Nucleus accumbens (tissue), 56 donors: Measurements from ENCODE around the gene ARL15.
"Not testable (repeated sequence)": the region's sequence is repeated elsewhere in the genome, so short reads cannot be mapped to it uniquely, and the experiment has no call there.

Source experiments
- DNase-seq, 56 donors: peaks; one replicate each; lab custom pipeline; 2025; lab: John Stamatoyannopoulos, UW

The ARL15 gene

GRCh38 chr5:54310433-54311175 is at the start of gene ARL15:
ARL15 (minus strand) TSS chr5:54310573.
- peak; percentile 79 to 99 (median 96) for DNase-seq

DNA sequence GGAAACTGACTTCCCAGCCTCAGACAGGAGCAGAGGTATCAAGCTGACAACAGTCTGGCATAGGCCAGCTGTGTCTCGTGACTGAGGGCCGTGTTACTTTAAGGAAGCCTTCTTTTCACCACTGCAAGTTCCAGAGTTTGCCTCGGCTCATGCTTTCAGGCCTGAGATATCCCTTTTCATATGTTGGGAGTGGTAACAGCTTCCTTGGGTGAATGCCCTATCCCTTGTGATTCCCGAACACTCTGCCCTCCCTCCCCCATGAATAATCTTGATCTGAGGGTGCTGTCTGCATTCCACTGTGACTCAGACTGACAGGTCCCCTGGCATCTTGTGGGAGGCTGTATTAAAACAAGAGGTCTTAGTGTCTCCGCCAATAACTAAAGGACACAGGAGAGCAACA is 49.7 kb upstream of the ARL15 start:
- no peak for DNase-seq

- DNase-seq: no peak
These were observed 47.2 kb upstream of the ARL15 start for GRCh38 chr5:54357408-54358058.

- not testable (repeated sequence) for DNase-seq
These were observed 43.7 kb upstream of the ARL15 start for GRCh38 chr5:54353933-54354564.

- DNase-seq: not testable (repeated sequence)
These were observed 42.2 kb upstream of the ARL15 start for GRCh38 chr5:54352580-54352979.

DNA sequence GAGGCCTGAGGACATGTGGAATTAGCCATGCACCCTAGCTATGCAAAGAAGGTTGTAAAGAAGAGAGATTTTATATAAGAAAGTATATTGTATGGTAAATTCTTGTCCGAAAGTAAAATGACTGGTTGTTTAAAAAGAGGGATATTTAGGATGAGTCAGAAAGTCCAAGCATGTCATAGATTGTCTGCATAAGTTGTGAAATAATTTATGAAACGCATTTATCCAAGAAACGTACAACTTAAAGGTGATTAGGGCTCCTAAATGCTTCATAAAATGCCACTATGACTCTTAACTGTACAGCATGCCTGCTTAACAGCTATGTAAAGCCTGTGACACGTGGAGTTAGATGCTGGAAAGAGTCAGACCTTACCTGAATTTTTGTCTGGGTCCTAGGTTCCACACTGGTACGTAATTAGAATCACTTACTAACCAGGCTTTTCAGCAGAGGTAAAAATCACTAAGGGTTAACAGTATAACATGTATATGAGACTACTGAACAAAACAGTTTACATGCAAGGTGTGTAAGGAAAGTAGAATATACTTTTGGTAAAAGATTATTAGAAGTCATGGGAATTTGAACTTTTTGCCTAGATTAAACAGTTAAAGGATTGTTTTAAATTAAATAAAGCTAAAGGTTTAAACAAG is 37.0 kb upstream of the ARL15 start:
- no peak for DNase-seq

DNA sequence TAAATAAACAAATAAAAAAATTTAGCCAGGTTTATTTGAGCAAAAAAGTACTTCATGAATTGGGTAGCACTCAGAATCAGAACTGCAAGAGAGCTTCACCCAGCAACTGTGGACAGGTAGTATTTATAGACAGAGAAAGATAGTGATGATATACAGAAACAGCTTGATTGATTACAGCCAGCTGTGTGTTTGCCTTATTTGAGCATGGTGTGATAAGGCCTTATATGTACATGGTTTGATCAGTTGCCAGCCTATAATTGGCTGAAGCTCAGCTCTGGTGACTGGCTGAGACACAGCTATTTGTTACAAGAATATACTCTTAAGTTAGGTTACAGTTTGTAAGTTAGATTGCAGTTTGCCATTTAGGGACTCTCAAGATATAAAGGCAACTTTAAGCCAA is 34.3 kb upstream of the ARL15 start:
- no peak for DNase-seq

DNA sequence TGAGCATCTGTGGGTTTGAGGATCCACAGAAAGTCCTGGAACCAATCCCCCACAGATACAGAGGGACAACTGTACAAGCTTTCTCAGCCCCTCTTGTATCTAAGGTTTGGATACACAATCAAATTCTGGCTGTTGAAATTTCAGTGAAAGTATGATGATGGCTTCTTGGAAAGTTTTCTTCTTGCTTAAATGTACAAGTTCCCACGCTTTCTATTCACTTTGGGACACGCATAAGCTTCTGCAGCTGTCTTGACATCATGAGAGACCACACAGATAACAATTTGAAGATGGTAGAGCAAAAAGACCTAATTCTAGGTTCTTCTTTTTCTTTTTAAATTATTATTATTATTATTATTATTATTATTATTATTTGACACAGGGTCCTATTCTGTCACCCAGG is 31.6 kb upstream of the ARL15 start:
- DNase-seq: no peak

- DNase-seq: no peak
These were observed 27.1 kb upstream of the ARL15 start for GRCh38 chr5:54337523-54337922.

DNA sequence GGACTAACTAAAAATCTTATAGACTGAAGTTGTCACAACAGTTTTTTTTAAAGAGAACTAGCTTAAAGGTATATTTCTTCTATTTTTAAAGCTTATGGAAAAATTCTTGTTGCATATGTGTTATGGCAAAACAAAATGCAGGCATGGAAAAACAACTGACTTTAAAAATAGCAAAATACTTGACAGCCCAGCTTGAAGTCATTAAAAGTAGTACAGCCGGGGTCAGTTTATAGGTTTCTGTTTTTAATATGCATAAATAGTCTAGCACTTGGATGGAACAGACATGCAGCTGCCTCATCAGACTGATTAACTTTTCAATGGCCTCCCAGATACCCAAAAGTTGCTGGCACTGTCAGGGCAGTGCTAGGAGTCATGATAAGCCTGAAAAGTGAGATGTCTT is 22.3 kb upstream of the ARL15 start:
- no peak for DNase-seq

DNA sequence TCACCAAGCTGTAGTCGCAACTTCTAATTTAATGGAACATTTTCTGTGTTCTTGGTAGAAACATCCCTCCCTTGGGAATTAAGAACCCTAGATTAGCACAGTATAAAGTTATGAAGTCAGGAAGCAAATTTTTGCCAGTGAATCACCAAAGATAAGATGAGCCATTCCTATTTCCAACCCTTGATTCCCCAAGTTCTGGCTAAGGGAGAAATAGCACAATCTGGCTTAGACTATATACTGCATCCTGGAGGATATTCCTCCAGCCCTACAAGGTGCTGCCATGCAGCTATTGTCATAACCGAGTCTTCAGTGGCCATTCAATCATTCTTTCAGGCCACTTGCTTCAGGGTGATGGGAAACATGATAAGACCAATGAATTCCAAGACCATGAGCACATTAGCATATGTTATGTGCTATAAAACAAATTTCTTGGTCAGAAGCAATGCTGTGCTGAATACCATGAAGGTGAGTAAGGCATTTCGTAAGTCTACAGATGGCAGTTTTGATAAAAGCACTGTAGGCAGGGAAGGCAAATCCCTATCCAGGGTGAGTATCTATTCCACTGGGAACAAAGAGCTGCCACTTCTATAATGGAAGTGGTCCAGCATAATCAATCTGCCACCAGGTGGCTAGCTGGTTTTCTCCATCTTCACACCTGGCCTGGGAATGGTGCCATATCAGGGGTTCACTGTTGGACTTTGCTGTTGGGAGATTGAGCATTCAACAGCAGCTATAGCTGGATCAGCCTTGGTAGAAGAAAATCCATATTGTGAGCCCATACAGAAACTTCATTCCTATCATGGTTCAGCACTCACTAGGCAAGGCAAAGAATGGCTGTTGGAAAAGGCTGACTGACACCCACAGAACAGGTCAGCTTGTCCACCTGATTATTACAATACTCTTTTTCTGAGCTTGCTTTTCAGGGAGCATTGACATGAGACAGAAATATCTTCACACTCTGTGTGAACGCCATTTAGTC is 19.6 kb upstream of the ARL15 start:
- DNase-seq: no peak

GRCh38 chr5:54326662-54327270 is 16.4 kb upstream of the ARL15 start:
- DNase-seq: no peak

- no peak for DNase-seq
These were observed 15.4 kb upstream of the ARL15 start for GRCh38 chr5:54325610-54326311.

DNA sequence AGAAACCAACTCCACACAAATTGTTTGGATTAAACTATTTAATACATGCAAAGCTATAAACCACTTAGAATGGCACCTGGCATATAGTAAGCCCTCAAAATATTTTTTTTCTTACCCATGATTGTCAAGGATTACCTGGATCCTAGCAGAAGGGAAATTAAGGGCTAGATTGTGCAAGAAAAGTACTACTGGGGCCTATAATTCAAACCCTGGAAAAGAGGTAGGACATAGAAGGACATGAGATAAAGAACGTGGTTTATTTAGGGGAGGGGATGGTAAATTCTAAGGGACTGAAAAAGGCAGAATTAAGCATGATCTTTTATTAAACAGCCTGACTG is 14.9 kb upstream of the ARL15 start:
- no peak for DNase-seq

DNA sequence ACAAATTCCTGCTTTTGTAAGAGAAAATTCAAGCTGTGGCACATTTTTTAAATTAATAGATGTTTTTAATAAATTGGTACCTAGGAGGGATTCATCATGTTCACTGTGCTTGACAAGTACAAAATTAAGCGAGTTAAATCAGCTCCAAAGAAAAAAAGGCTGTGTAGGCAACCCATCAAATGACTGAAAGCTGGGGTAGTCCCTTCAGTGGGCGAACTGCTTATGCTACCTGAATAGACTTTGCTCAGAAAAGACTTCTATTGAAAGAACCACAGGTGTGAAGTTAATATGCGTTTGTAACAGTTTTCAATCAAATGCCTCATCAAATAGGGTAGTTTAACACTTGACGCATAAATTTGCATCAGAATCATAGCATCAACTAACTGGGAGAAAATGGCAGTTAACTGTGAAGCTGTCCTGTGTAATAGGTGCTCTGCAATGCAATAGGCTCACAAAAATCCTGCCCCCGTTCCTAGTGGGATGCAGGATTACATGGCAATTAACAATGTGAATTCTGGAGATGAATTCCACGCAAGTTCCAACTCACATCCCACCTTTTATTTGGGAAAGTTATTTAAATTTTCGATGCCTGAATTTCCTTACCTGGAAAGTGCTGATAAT is 14.4 kb upstream of the ARL15 start:
- DNase-seq: peak in 18 of 56 donors; percentile 5 to 83 (median 32)

- no peak for DNase-seq
These were observed 13.1 kb upstream of the ARL15 start for GRCh38 chr5:54323495-54323894.

GRCh38 chr5:54320256-54320655 is 9.9 kb upstream of the ARL15 start:
- no peak for DNase-seq

GRCh38 chr5:54317511-54318260 is 7.3 kb upstream of the ARL15 start:
- no peak for DNase-seq
